Measurements from ENCODE around the gene SPDYE4. TPM values are rescaled to one million over a fixed set of nuclear protein-coding genes. Genes with fewer than 3 reads are reported as not detected.

Gene SPDYE4
- total RNA-seq, 1 experiment from 2014 or later: not detected

GRCh38 chr17:8794636-8795035, 36.3 kb upstream of the SPDYE4 start:
- POLR2A ChIA-PET: no interaction called here
- CTCF ChIA-PET: interaction anchor here (1.5 to 1.8 kb wide), 2 partner anchors 9 to 38 kb away, joined by 5 to 7 read pairs; no protein-coding TSS in a partner anchor
- Mint-ChIP-seq H3K4me1 (peaks cover 17% of the 10 kb centered on the region), H3K9me3 (peaks cover 14% of the 10 kb centered on the region), H3K4me3 (no peak overlapping the region), H3K27ac (no peak overlapping the region), H3K36me3 (peaks cover 13% of the 10 kb centered on the region), H3K27me3 (ENCODE audit: low read depth) (peaks cover 4% of the 10 kb centered on the region; the same call in 1 of the 2 replicates)
- ATAC-seq (no peak), DNase-seq (ENCODE audit: low spot score) (no peak)
- no peak for TF ChIP-seq MXD4 (CRISPR knock-in tag; IDR thresholded peaks at IDR 0.05; ENCODE audit: borderline replicate concordance)

- H3K9me3 Mint-ChIP-seq: peaks cover 14% of the 10 kb centered on the region
- peaks cover 4% of the 10 kb centered on the region; the same call in 1 of the 2 replicates for H3K27me3 Mint-ChIP-seq (ENCODE audit: low read depth)
- ATAC-seq (no peak), DNase-seq (ENCODE audit: low spot score) (no peak)
- peaks cover 13% of the 10 kb centered on the region for H3K36me3 Mint-ChIP-seq
- TF ChIP-seq SMAD4 (CRISPR knock-in tag; IDR thresholded peaks at IDR 0.05) (no peak), OVOL2 (CRISPR knock-in tag; IDR thresholded peaks at IDR 0.05; ENCODE audit: borderline replicate concordance) (no peak), STAT6 (CRISPR knock-in tag; conservative IDR thresholded peaks at IDR 0.05; ENCODE audit: low read depth) (no peak), CTCF (IDR thresholded peaks at IDR 0.05) (no peak)
- no peak overlapping the region for H3K27ac Mint-ChIP-seq
- ChIA-PET CTCF (interaction anchor here (1.5 kb wide), 1 partner anchor 39 kb away, joined by 5 read pairs; no protein-coding TSS in a partner anchor), POLR2A (no interaction called here)
- H3K4me1 Mint-ChIP-seq: peaks cover 16% of the 10 kb centered on the region
- no peak overlapping the region for H3K4me3 Mint-ChIP-seq
Observed at GRCh38 chr17:8793649-8794048, 35.3 kb upstream of the SPDYE4 start.

GRCh38 chr17:8792646-8793045, 34.3 kb upstream of the SPDYE4 start:
- CTCF ChIA-PET: interaction anchor here (0.8 to 1.7 kb wide), 2 partner anchors 47 to 102 kb away, joined by 3 read pairs; no protein-coding TSS in a partner anchor
- POLR2A ChIA-PET: no interaction called here
- peaks cover 9% of the 10 kb centered on the region for H3K4me1 Mint-ChIP-seq
- TF ChIP-seq USF1 (CRISPR knock-in tag; IDR thresholded peaks at IDR 0.05): no peak
- no peak for TF ChIP-seq TP53 (CRISPR knock-in tag; IDR thresholded peaks at IDR 0.05)
- TF ChIP-seq CREB1 (CRISPR knock-in tag; IDR thresholded peaks at IDR 0.05): no peak
- no peak for TF ChIP-seq ZMAT4 (CRISPR knock-in tag; IDR thresholded peaks at IDR 0.05)
- no peak for TF ChIP-seq PREB (CRISPR knock-in tag; IDR thresholded peaks at IDR 0.05; ENCODE audit: borderline replicate concordance)
- no peak for TF ChIP-seq GRHL2 (CRISPR knock-in tag; IDR thresholded peaks at IDR 0.05; ENCODE audit: insufficient replicate concordance, severe bottlenecking)
- no peak for TF ChIP-seq FOXJ3 (CRISPR knock-in tag; IDR thresholded peaks at IDR 0.05; ENCODE audit: borderline replicate concordance)
- TF ChIP-seq E2F5 (CRISPR knock-in tag; IDR thresholded peaks at IDR 0.05): no peak
- no peak for TF ChIP-seq ZNF281 (CRISPR knock-in tag; IDR thresholded peaks at IDR 0.05)
- TF ChIP-seq KAT7 (CRISPR knock-in tag; IDR thresholded peaks at IDR 0.05; ENCODE audit: borderline replicate concordance): no peak
- no peak for TF ChIP-seq HMGA2 (CRISPR knock-in tag; IDR thresholded peaks at IDR 0.05)
- no peak for TF ChIP-seq FOXP4 (CRISPR knock-in tag; IDR thresholded peaks at IDR 0.05)
- TF ChIP-seq GTF2I (CRISPR knock-in tag; conservative IDR thresholded peaks at IDR 0.05): no peak

More at GRCh38 chr17:8792646-8793045, 34.3 kb upstream of the SPDYE4 start:
- Mint-ChIP-seq H3K27me3 (ENCODE audit: low read depth) (peaks cover 4% of the 10 kb centered on the region), H3K36me3 (peaks cover 13% of the 10 kb centered on the region), H3K9me3 (peaks cover 14% of the 10 kb centered on the region), H3K27ac (no peak overlapping the region), H3K4me3 (no peak overlapping the region)
- DNase-seq (ENCODE audit: low spot score) (no peak), ATAC-seq (no peak)

Measured in WTC11 (cell line).